Bronchial epithelial cell (primary cell): ENCODE data around the gene PTRHD1. TPM values are rescaled to one million over a fixed set of nuclear protein-coding genes. Genes with fewer than 3 reads are reported as not detected.

ENCODE experiments used
- DNase-seq: peaks from one replicate; pipeline ENCODE4 v3.0.0-alpha.2; 2010; ENCODE audit warnings: low read depth
- FAIRE-seq: peaks from 2 replicates; lab custom pipeline; 2011; peaks lifted over from hg19 to GRCh38; lab: Jason Lieb, UNC
- H3K27me3 ChIP-seq: 2 replicates; pipeline ENCODE4 v1.5.1; 2011; ENCODE audit warnings: low read length; ENCODE audit not compliant: control insufficient read depth, insufficient read depth
- H3K36me3 ChIP-seq: 2 replicates; pipeline ENCODE4 v1.5.1; 2011; ENCODE audit warnings: low read length; ENCODE audit not compliant: control insufficient read depth, insufficient read depth
- H3K4me3 ChIP-seq: 2 replicates; pipeline ENCODE4 v1.5.1; 2011; ENCODE audit warnings: mild to moderate bottlenecking, low read depth, low read length, control low read depth
- total RNA-seq: library from RNA; depleted of rRNA; stranded (reverse); fragments of >200 nt; gene quantifications from 2 replicates; pipeline ENCODE4 v1.2.1, GENCODE V29; 2014
- TF ChIP-seq, protein P1 (sequence below): IDR thresholded peaks from 2 replicates; pipeline ENCODE4 v1.5.1; 2011; ENCODE audit warnings: mild to moderate bottlenecking, moderate library complexity, low read length, control low read depth, inconsistent platforms; ENCODE audit not compliant: insufficient read depth, severe bottlenecking

Gene PTRHD1
- total RNA-seq, 1 donor from 2014 or later = 11.8 TPM

DNA sequence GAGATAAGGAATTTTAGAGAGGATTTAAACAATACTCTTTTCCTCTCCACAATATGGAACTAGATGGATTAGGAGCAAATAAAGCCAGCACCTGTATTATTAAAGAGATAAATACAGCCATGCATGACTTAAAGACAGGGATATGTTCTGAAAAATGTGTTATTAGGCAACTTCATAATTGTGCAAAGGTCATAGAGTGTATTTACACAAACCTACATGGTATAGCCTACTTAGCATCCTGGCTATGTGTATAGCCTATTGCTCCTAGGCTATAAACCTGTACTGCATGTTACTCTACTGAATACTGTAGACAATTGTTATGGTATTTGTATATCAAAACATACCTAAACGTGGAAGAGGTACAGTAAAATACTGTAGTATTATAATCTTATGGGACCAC, 53.0 kb downstream of the PTRHD1 start:
- DNase-seq = no peak
- Histone ChIP-seq H3K4me3 (no peak overlapping the region), H3K36me3 (peaks cover 2% of the 10 kb centered on the region), H3K27me3 (no peaks in the 10 kb centered on the region)
- TF ChIP-seq, protein P1, sequence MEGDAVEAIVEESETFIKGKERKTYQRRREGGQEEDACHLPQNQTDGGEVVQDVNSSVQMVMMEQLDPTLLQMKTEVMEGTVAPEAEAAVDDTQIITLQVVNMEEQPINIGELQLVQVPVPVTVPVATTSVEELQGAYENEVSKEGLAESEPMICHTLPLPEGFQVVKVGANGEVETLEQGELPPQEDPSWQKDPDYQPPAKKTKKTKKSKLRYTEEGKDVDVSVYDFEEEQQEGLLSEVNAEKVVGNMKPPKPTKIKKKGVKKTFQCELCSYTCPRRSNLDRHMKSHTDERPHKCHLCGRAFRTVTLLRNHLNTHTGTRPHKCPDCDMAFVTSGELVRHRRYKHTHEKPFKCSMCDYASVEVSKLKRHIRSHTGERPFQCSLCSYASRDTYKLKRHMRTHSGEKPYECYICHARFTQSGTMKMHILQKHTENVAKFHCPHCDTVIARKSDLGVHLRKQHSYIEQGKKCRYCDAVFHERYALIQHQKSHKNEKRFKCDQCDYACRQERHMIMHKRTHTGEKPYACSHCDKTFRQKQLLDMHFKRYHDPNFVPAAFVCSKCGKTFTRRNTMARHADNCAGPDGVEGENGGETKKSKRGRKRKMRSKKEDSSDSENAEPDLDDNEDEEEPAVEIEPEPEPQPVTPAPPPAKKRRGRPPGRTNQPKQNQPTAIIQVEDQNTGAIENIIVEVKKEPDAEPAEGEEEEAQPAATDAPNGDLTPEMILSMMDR = no peak
- no peak for FAIRE-seq

Other genes with a start within 250 kb of the PTRHD1 start
- 1.6 and 1.8 TPM in 2 replicates for gene CENPO, start within 50 bp of the PTRHD1 start, total RNA-seq
- 31.1 and 36.0 TPM in 2 replicates for gene ADCY3, start 126.8 kb upstream of the PTRHD1 start, total RNA-seq
- gene DNAJC27, start 178.6 kb upstream of the PTRHD1 start, total RNA-seq = 5.3 and 7.2 TPM in 2 replicates
- 0.13 TPM in 1 of 2 replicates, not detected in the other for gene EFR3B, start 248.7 kb upstream of the PTRHD1 start, total RNA-seq